ENCODE results near the gene DELE1.

Gene DELE1

DNA sequence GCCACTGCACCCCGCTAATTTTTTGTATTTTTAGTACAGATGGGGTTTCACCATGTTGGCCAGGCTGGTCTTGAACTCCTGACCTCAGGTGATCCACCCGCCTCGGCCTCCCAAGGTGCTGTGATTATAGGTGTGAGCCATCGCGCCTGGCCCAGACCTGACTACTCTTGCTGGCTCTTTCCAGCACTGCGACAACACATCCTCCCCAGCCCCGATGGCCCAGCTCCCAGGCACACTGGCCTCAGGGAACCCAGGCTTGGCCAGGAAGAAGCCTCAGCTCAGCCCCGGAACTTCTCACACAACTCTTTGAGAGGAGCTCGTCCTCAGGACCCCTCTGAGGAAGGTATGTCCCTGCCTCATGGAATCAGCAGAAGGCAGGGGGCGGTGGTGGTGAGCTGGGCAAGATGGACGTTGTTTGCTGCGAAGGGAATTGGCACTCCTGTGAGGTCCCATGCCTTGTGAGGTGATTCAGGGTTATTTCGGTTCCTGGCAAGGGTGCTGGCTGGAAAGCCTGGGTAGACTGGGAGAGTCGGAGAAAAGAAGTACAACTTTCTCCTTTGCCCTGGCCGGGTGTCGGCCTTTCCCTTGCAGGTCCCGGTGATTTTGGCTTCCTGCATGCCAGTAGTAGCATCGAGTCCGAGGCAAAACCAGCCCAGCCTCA, 5.9 kb downstream of the DELE1 start:
- Mint-ChIP-seq H3K4me3 (no peak overlapping the region), H3K4me1 (ENCODE audit: low read depth) (peaks cover 13% of the 10 kb centered on the region), H3K27ac (no peak overlapping the region), H3K36me3 (ENCODE audit: low read depth) (peaks cover 89% of the 10 kb centered on the region), H3K27me3 (no peaks in the 10 kb centered on the region), H3K9me3 (no peaks in the 10 kb centered on the region)
- DNase-seq: no peak

DNA sequence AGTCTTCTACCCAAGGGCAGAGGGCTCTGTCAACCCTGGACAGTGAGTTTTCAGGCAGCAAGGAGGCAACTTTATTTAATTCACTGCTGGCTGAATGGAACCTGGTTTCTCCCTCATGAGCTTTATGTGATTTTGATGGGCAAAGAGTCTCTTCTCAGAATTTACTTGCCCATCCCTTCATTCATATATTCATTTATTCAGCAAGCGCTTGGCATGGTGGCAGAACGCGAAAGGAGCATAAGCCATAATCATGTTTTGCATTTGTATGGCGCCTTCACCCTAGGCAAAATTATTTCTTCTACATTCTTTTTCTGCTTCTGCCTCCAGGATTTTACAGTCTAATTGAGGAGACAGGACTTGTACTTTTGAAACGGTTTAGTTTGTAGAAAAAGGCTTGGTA, 8.0 kb downstream of the DELE1 start:
- Mint-ChIP-seq H3K9me3 (no peaks in the 10 kb centered on the region), H3K36me3 (ENCODE audit: low read depth) (peaks cover 91% of the 10 kb centered on the region), H3K27ac (peak overlapping the region; percentile 55), H3K27me3 (no peaks in the 10 kb centered on the region), H3K4me3 (no peak overlapping the region), H3K4me1 (ENCODE audit: low read depth) (peaks cover 3% of the 10 kb centered on the region)
- DNase-seq: no peak

DNA sequence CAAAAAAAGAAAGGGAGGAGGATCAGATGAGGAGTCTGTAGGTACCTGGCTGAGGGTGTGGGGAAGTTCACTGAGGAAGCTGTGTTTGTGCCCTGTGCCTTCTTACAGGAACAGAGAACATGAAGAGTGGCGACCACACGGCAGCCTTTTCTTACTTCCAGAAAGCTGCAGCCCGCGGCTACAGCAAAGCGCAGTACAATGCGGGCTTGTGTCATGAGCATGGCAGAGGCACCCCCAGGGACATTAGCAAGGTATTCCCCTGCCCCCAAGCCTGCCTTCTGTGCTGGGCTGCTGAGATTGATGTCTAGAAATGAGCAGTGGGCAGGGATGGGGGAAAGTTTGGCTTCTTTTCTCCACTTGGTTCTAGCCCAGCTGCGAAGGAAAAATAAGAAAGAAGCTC, 9.5 kb downstream of the DELE1 start:
- Mint-ChIP-seq H3K27me3 (no peaks in the 10 kb centered on the region), H3K27ac (no peak overlapping the region), H3K9me3 (no peaks in the 10 kb centered on the region), H3K4me1 (ENCODE audit: low read depth) (no peaks in the 10 kb centered on the region), H3K4me3 (no peak overlapping the region), H3K36me3 (ENCODE audit: low read depth) (peaks cover 86% of the 10 kb centered on the region)
- DNase-seq: no peak

DNA sequence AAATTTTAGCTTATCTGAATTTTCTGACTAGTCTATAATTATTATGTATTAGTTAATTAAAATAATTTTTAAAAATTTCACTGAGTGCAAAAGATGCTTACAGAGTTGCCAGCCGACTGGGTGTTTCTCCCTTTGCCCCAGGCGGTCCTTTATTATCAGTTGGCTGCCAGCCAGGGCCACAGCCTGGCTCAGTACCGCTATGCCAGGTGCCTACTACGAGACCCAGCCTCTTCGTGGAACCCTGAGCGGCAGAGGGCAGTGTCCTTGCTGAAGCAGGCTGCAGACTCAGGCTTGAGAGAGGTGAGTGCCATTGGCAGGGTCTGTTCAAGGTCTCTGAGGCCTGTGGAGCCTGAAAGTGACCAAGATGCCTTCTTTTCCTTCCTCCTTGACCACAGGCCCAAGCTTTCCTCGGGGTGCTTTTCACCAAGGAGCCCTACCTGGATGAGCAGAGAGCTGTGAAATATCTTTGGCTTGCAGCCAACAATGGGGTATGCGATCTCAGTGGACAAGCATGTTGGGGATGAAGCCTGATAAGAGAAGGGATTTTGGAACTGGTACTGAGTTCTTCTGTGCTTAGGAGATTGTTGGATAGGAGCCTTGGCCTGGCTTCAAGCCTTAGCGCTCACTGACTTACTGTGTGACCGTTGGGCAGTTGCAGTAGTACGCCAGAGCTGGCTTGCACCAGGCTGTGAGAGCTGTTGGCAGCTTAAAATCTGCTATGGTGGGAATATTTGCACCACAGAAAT, 10.6 kb downstream of the DELE1 start:
- H3K27me3 Mint-ChIP-seq: no peaks in the 10 kb centered on the region
- peaks cover 85% of the 10 kb centered on the region for H3K36me3 Mint-ChIP-seq (ENCODE audit: low read depth)
- no peak overlapping the region for H3K27ac Mint-ChIP-seq
- no peaks in the 10 kb centered on the region for H3K9me3 Mint-ChIP-seq
- no peak for DNase-seq
- H3K4me1 Mint-ChIP-seq (ENCODE audit: low read depth): no peaks in the 10 kb centered on the region
- H3K4me3 Mint-ChIP-seq: no peak overlapping the region

DNA sequence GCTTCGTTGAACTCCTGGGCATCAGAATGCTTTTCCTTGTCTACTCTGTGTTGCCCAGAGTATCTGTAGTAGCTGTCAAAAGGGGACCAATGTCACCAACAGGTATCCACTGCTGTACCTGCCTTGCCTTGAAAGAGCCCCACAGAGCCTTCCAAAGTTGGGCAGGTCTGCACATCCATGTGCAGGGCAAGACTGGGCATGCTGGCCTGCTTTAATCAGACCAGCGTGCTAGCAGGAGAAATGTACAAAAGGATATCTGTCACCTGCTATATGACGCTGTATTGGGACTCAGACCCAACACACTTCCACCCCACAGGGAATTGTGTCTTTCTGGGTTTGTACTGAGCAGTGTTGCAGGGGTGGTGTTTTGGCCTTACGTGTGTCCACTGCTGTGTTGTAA, 11.9 kb downstream of the DELE1 start:
- Mint-ChIP-seq H3K4me3 (no peak overlapping the region), H3K36me3 (ENCODE audit: low read depth) (peaks cover 84% of the 10 kb centered on the region), H3K9me3 (no peaks in the 10 kb centered on the region), H3K4me1 (ENCODE audit: low read depth) (peaks cover 1% of the 10 kb centered on the region), H3K27ac (peak overlapping the region; percentile 1), H3K27me3 (no peaks in the 10 kb centered on the region)
- DNase-seq: no peak

DNA sequence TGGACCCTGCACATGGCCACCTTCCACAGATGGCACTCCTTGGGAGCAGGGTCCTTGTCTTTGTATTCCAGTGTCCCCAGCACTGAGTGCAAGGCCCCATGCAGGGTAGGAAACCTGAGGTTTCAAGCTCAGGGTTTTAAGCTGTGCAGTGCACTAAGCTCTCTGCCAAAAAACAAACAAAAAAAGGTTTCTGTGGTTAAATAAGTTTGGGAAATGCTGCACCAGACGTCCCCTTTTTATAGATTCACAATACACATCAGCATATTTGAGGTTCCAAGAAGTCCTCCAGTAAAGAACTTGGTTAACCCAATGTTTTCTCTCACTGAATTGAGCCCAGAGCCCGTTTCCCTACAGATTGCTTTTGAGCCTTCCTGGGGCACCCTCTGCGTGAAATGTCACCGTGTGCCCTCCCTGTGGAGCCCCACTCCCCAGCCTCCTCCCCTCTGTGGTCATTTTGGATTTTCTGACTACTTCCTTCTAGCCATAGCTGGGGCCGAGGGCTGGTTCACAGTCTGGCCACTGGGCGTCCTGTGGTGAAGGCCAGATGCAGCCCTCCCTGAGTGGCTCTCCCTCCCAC, 17.1 kb downstream of the DELE1 start:
- Mint-ChIP-seq H3K36me3 (ENCODE audit: low read depth) (peaks cover 51% of the 10 kb centered on the region), H3K4me1 (ENCODE audit: low read depth) (peaks cover 9% of the 10 kb centered on the region), H3K27me3 (no peaks in the 10 kb centered on the region), H3K4me3 (no peak overlapping the region), H3K9me3 (no peaks in the 10 kb centered on the region), H3K27ac (peak overlapping the region; percentile 59)
- no peak for DNase-seq

DNA sequence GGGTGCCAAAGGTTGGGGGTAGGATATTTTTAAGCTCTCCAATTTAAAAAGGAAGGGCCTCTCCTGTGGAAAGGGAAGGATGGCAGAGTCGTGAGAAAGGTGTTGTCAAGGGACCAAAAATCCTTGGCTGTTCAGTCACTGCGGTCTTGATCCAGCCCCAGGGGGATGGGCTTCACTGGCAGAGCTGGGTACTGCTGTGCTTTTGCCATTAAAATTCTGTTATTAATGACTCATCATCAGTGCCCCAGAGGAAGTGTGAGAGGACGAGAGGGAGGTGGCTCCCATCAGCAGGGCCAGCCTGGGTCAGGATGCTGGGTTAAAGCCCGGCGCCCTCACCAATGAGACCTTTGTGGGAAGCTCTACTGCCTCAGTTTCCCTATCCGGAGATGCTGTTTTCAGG, 17.6 kb downstream of the DELE1 start:
- Mint-ChIP-seq H3K36me3 (ENCODE audit: low read depth) (peaks cover 47% of the 10 kb centered on the region), H3K4me3 (no peak overlapping the region), H3K9me3 (no peaks in the 10 kb centered on the region), H3K27me3 (no peaks in the 10 kb centered on the region), H3K4me1 (ENCODE audit: low read depth) (peaks cover 9% of the 10 kb centered on the region), H3K27ac (peak overlapping the region; percentile 40)
- DNase-seq: no peak

DNA sequence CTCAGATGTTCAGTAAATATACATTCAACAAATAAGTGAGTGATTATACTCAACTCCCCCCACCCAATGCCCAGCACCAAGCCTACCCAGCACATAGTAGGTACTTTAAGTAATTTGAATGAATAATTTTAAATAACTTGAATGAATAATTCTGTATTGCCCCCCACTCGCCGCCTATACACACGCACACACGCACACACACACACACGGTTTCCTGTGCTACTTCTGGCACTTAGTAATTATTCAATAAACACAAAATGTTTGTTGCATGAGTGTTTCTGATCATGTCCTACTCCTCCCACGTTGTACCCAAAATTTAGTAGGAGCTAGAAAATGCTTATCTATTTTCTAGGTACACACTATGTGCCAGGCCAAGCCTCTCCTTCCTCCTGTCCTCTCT, 18.1 kb downstream of the DELE1 start:
- Mint-ChIP-seq H3K27ac (no peak overlapping the region), H3K4me3 (no peak overlapping the region), H3K4me1 (ENCODE audit: low read depth) (peaks cover 9% of the 10 kb centered on the region), H3K27me3 (no peaks in the 10 kb centered on the region), H3K36me3 (ENCODE audit: low read depth) (peaks cover 43% of the 10 kb centered on the region), H3K9me3 (no peaks in the 10 kb centered on the region)
- DNase-seq: no peak

DNA sequence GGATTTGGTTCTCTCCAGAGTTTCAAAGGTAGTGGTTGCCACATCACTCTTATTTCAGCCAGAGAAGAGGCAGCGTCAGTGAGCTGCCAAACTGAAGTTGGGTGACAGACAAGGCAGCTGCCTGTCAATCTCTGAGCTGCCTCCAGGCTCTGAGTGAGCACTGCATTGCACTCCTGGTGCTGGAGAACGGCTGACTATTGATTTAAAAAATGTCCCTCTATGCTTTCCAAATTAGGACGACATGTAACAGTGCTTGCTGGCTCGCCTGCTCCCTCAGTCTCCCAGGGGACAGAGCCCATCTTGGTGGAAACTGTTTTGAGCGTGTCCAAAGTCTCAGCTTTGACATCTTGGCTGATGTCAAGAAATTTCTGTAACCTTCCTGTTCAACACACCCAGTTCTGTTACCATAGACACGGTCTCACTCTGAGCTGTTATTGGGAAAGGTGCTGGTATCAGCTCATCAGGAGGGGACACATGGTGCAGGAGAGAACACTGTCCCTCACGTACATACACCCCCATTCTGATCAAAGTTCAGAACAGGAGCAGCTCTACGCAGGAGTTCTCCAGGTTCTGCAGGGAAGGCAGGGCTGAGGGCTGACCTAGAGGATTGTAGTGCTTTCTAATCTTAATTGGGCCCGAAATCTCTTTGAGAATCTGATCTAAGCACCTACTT, 18.6 kb downstream of the DELE1 start:
- Mint-ChIP-seq H3K27me3 (no peaks in the 10 kb centered on the region), H3K27ac (no peak overlapping the region), H3K9me3 (no peaks in the 10 kb centered on the region), H3K4me3 (no peak overlapping the region), H3K36me3 (ENCODE audit: low read depth) (peaks cover 39% of the 10 kb centered on the region), H3K4me1 (ENCODE audit: low read depth) (peaks cover 9% of the 10 kb centered on the region)
- DNase-seq: no peak

DNA sequence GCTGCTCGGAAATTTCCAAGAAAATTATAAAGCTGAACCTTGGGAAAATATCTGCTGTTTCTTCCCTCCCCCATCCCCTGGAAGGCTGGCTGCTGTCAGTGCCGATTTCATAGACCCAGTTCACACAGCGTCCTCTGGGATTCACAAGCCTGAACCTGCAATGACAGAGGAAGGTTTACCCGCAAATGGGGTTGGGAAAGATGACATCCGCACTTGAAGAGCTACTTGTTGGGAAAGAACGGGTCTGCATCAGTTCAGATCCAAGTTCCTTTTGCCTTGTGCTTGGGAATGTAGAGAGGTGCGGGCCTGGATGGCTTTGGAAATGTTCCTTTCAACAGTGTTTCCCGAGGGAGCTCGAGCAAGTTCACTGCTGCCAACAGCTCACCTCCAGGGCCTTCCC, 20.4 kb downstream of the DELE1 start:
- Mint-ChIP-seq H3K27ac (no peak overlapping the region), H3K9me3 (no peaks in the 10 kb centered on the region), H3K4me1 (ENCODE audit: low read depth) (peaks cover 9% of the 10 kb centered on the region), H3K4me3 (no peak overlapping the region), H3K36me3 (ENCODE audit: low read depth) (peaks cover 26% of the 10 kb centered on the region), H3K27me3 (no peaks in the 10 kb centered on the region)
- no peak for DNase-seq

DNA sequence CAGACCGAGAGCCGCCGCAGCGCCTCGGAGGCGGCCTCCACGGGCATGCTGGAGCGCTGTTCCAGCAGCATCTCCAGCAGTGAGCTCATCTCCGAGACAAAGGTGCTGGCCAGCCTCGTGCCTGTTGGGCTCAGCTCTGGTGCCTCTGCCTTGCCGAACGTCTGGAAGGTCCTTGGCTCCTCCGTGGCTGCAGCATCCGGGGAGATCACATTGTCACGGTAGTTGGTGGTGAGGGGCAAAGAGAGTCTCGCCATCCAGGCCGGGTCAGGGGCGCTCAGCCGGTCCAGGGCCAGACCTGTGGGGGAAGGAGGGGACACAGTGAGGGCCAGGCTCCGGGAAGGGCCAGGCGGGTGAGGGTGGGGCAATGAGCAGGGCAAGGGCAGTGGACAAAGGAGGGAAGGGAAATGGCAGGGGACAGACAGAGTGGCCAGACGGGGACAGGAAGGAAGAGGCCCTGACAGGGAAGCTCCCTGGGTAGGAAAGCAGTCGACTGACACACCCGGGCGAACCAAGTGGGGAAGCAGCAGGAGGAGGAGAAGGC, 21.9 kb downstream of the DELE1 start:
- Mint-ChIP-seq H3K4me3 (no peak overlapping the region), H3K36me3 (ENCODE audit: low read depth) (peaks cover 13% of the 10 kb centered on the region)

DNA sequence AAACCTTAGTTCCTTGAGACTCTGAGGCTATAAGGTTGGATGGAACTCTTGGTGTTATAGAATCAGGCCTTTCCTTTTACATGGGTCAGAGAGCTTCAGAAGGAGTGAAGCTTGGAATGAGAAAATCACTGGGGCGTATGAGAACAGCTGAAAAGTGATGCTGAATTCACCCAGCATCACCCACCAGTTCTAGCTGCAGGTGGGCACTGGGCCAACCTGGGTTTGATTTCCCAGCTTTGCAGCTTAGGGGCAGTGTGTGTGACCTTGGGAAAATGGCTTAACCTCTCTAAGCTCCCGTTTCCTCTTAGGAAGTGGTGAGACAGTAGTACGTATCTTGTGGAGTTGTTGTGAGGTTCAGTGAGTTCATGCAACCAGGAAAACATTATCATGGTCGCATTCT, 23.6 kb downstream of the DELE1 start:
- Mint-ChIP-seq H3K9me3 (no peaks in the 10 kb centered on the region), H3K36me3 (ENCODE audit: low read depth) (no peaks in the 10 kb centered on the region), H3K27me3 (no peaks in the 10 kb centered on the region)

More for the DNA sequence above, 21.9 kb downstream of the DELE1 start:
- Mint-ChIP-seq H3K27ac (no peak overlapping the region), H3K4me1 (ENCODE audit: low read depth) (peaks cover 10% of the 10 kb centered on the region), H3K27me3 (no peaks in the 10 kb centered on the region), H3K9me3 (no peaks in the 10 kb centered on the region)
- no peak for DNase-seq

DNA sequence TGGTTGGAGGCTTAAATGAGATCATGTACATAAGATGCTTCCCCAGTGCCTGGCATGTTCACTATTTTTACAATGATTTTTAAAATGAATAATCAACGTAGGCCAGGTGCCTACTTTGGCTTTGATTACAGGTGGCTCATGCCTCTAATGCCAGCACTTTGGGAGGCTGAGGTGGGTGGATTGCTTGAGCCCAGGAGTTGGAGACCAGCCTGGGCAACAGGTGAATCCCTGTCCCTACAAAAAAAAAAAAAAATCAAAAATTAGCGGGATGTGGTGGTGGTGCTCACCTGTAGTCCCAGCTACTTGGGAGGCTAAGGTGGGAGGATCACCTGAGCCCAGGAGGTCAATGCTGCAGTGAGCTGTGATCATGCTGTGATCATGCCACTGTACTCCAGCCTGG, 25.1 kb downstream of the DELE1 start:
- Mint-ChIP-seq H3K4me3 (no peak overlapping the region), H3K9me3 (no peaks in the 10 kb centered on the region), H3K36me3 (ENCODE audit: low read depth) (no peaks in the 10 kb centered on the region), H3K4me1 (ENCODE audit: low read depth) (peaks cover 13% of the 10 kb centered on the region), H3K27me3 (no peaks in the 10 kb centered on the region), H3K27ac (no peak overlapping the region)
- no peak for DNase-seq

More for the DNA sequence above, 23.6 kb downstream of the DELE1 start:
- H3K4me3 Mint-ChIP-seq: no peak overlapping the region
- DNase-seq: no peak
- peaks cover 13% of the 10 kb centered on the region for H3K4me1 Mint-ChIP-seq (ENCODE audit: low read depth)
- no peak overlapping the region for H3K27ac Mint-ChIP-seq

DNA sequence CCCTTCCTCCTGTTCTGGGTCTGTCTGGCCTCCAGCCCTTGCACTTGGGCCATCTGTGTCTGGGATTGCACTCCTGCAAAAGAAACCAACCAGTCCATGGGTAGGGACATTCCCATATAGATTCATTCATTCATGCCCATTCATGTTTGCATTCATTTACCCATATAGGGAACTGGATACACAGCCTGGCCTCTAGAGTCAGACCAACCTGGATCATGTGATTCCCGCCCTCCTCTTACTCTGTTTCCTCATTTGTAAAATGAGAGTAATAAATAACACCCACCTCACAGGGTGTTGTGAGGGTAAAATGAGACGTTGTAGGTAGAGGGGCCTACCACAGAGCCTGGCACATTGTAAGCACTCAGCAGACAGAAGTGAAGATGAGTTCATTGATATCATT, 25.8 kb downstream of the DELE1 start:
- Mint-ChIP-seq H3K27me3 (no peaks in the 10 kb centered on the region), H3K27ac (no peak overlapping the region), H3K4me1 (ENCODE audit: low read depth) (peaks cover 13% of the 10 kb centered on the region), H3K4me3 (no peak overlapping the region), H3K9me3 (no peaks in the 10 kb centered on the region), H3K36me3 (ENCODE audit: low read depth) (no peaks in the 10 kb centered on the region)
- DNase-seq: peak; percentile 11
